AG04449 (cell line): Measurements from ENCODE around the gene S1PR1.
A peak's percentile ranks its signal among the peaks of the same experiment; 100 is the strongest.

Source experiments
- CTCF ChIA-PET: fragments of 350-600 bp; formaldehyde crosslinking; extraction: SDS; loops from one replicate; lab custom pipeline; 2021; ENCODE audit warnings: antibody characterized with exemption; lab: Yijun Ruan, JAX
- POLR2A ChIA-PET: fragments of 400-600, 350-600 bp; formaldehyde crosslinking; extraction: SDS; loops from one replicate; lab custom pipeline; 2020; ENCODE audit warnings: antibody characterized with exemption, inconsistent platforms; lab: Yijun Ruan, JAX
- DNase-seq: peaks from one replicate; pipeline ENCODE4 v3.0.0-alpha.2; 2010; ENCODE audit warnings: low read depth, low spot score
- H3K4me3 ChIP-seq: 2 replicates; pipeline ENCODE4 v1.5.1; 2011; ENCODE audit warnings: low read depth, mild to moderate bottlenecking, control low read depth, low read length
- CTCF ChIP-seq: IDR thresholded peaks from one replicate; pipeline ENCODE4 v1.5.1; 2011; ENCODE audit warnings: mild to moderate bottlenecking, moderate library complexity, low read length, control low read depth, inconsistent platforms; ENCODE audit not compliant: insufficient read depth; ENCODE audit errors: missing control alignments

S1PR1 gene

GRCh38 chr1:101259744-101260148 lies 22.9 kb downstream of the S1PR1 start:
- peak; percentile 42 for DNase-seq
- H3K4me3 ChIP-seq = no peak overlapping the region
- POLR2A ChIA-PET = no interaction called here
- CTCF ChIA-PET = interaction anchor here (2.0 to 5.6 kb wide), 2 partner anchors 21 to 29 kb away, joined by 8 to 22 read pairs; no protein-coding TSS in a partner anchor
- no peak for TF ChIP-seq CTCF

- no peak for TF ChIP-seq CTCF
- POLR2A ChIA-PET = no interaction called here
- H3K4me3 ChIP-seq = no peak overlapping the region
- CTCF ChIA-PET = interaction anchor here (2.0 to 5.6 kb wide), 3 partner anchors 22 to 28 kb away, joined by 8 to 22 read pairs (median 10); no protein-coding TSS in a partner anchor
- no peak for DNase-seq
These were observed 23.9 kb downstream of the S1PR1 start for GRCh38 chr1:101260556-101261350.

- CTCF ChIA-PET = interaction anchor here (1.9 to 5.6 kb wide), 4 partner anchors 10 to 27 kb away, joined by 5 to 22 read pairs (median 8); no protein-coding TSS in a partner anchor
These were observed 24.8 kb downstream of the S1PR1 start for GRCh38 chr1:101261623-101262022.

GRCh38 chr1:101262060-101262459 lies 25.2 kb downstream of the S1PR1 start:
- POLR2A ChIA-PET = no interaction called here
- H3K4me3 ChIP-seq = no peak overlapping the region
- no peak for DNase-seq
- no peak for TF ChIP-seq CTCF
- CTCF ChIA-PET = interaction anchor here (0.7 to 5.6 kb wide), 5 partner anchors 11 to 31 kb away, joined by 3 to 22 read pairs (median 7); no protein-coding TSS in a partner anchor

More at GRCh38 chr1:101261623-101262022, 24.8 kb downstream of the S1PR1 start:
- TF ChIP-seq CTCF = no peak
- no peak overlapping the region for H3K4me3 ChIP-seq
- POLR2A ChIA-PET = no interaction called here
- DNase-seq = no peak

- no peak for DNase-seq
- TF ChIP-seq CTCF = no peak
- ChIA-PET CTCF (interaction anchor here (0.7 to 5.6 kb wide), 4 partner anchors 11 to 30 kb away, joined by 3 to 22 read pairs (median 6); no protein-coding TSS in a partner anchor), POLR2A (interaction anchor here (1.1 kb wide), 1 partner anchor 320 kb away, joined by 3 read pairs; no protein-coding TSS in a partner anchor)
- no peak overlapping the region for H3K4me3 ChIP-seq
These were observed 26.0 kb downstream of the S1PR1 start for GRCh38 chr1:101262630-101263348.
